Activated T-helper 9 cell treated with anti-CD3 and anti-CD28 coated beads, Interleukin-2, amount 50 U/mL, for 16 hours (primary cell): Measurements from ENCODE around the gene CHCT1.

Source experiments
- DNase-seq: peaks from one replicate; pipeline ENCODE4 v3.0.0-alpha.2; 2020; ENCODE audit warnings: low read depth

CHCT1 gene

DNA sequence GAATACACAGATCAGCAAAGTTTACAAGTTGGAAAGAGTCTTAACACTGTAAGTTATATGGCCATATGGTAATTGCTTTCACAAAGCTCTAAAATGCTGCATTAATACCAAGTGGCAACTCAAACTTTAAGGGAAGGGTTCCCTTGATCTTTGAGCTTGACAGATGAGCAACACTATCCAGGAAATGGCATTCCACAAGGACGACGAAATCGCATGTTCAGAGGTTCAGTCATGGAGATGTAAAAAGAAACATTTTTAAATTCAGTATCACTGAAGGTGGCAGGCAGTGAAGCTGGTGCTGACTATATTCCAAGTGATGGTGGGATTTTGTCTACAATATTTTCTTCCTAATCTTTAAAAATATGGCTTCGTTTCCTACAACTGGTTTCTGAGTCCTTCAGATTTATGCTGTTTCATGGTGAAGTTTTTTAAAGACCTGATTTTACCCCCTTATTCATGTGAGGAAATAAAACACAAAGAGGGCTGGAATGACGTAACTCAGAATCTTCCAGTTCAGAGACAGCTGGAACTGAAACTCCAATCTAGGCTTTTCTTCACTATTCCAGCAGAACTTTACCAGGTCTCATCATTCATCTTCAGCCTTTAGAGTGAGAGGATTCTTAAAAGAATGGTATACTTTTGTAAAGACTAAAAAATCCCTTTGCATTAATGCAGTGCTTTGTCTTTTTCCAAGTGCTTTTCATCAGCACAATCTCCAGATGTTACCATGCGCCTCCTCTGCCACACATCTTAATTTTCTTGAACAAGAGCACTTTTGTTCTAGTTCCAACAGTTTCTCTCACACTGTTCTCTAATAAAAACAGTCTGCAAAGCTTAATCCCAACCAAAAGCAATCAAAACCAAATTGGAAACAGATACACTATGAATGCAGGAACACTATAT is 20.2 kb downstream of the CHCT1 start:
- DNase-seq, result no peak

DNA sequence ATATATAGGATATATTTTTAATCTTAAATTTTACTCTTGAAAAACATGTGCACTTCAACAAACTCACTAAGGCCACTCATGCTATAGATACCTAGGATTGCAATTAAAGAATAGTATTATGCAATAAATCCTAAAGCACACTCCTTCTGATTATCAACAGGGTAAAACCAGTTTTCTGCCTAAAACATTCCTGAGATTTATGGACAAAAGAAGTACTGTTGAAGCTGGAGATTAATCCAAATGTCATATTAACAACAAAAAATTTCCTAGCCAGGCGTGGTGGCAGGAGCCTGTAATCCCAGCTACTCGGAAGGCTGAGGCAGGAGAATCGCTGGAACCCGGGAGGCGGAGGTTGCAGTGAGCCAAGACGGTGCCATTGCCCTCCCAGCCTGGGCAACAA is 21.4 kb downstream of the CHCT1 start:
- DNase-seq, result no peak

DNA sequence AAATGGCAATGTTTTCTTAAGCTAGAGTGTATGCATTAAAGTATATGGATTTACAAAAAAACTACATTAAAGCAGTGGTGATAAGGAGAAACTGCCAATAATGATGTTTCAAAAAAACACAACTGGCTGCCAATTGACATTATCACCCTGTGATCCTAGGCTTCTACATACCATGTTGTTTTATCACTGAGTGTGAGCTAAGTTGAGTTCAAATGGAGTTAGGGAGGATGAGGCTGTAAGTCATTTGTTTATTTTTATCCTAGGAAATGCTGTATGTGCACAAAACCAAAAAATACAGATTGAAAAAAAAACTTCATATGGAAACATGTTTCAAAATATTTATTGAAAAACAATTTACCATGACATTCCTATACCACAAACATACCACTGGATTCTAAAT is 22.9 kb downstream of the CHCT1 start:
- DNase-seq, result no peak

DNA sequence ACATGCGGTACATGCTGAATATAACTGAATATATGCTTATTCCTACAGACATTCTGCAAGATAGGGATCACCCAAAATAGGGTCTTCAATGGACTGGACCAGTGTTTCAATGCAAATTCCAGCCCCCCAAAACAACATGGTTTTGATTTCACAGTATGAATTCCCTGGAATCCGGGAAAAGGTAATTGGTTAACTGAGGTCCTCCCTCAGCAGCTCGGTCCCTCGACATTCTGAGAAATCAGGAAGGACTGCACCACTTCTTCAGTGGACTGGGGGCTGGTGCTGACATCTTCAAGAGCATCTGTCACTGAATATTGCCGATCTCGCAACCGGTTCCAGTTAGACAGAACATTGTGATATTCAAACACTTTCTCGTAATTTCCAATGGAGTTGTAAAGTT is 25.1 kb downstream of the CHCT1 start:
- DNase-seq, result no peak

DNA sequence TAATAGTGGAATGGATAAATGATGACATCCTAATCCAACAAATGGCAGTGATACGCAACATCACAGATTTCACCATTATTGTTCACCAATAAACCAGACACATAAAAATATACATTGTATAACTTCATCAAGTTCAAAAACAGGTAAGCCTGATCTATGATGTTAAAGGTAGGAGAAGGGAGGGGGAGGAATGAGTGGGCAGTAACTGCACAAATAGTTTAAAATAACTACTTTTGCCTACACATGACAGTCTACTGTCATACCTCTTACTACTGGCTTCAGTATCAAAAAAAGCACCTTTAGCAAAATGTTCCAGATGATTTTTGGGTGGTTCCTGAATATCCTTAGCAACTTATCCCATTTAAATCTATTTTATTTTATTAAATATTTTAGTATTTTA is 28.8 kb downstream of the CHCT1 start:
- no peak for DNase-seq

DNA sequence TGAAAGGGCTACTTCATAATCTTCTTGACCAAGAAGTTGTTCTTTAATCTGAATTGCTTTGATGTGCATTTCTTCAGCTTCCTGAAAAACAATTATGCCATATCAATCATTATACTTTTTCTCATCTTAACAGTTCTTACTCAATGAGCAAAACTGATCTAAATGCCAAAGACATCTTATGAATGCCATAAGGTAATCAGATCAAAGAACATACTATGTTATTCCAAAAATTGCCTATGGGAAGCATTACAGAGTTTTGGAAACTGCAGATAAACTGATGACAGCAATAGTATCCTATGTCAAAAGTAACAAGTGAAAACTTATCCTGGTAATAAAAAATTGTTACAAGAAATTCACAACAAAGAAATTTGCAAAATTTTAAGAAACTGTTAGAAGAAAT is 29.7 kb downstream of the CHCT1 start:
- DNase-seq, result no peak

DNA sequence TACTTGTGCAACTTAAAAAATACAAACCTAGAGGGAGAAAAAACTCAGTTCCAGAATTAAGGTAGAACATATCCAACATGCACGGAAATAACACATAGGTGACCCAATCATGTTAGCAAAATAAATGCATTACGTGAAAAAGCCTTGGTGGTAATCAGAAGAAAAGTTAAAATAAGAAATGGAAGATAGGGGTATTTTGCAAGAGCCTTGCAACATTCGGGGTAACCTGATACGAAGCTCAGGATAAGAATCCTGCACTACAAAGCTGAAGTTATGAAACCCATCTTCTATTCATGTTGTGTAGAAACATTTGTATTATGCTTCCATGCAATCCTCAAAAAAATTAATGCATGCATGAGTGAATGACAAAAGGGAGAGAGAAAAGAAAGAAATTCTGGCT is 33.1 kb downstream of the CHCT1 start:
- no peak for DNase-seq

DNA sequence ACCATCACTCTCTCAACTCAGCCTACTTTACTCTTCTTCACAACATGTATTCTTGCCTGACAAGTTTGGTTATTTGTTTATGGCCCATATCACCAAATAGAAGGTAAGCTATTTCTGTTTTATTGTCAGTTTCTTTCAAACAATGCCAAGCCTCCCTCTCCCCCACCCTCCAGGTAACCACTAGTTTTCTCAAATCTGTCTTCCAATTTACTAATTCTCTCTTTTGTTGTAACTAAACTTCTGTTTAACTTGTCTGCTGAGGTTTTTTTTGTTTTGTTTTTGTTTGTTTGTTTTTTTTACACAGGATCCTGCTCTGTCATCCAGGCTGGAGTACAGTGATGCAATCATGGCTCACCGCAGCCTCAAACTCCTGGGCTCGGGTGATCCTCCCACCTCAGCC is 34.9 kb downstream of the CHCT1 start:
- no peak for DNase-seq

DNA sequence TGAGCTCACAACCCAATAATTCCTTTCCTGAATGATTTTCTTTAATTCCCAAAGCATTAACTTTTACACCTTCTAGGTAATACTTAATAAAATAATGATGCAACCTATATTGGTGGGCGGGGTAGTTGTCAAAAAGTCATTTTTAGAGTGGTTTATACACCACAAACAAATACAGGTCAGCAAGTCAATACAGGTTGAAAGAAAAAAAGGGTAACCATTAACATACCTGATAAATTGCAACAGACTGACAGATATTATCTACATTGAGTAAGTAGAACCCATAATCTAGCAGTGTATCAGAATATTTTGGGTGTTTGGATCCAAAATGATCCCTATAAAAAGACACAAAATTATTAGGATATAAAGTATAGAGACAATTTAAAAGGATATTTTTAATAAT is 39.3 kb downstream of the CHCT1 start:
- DNase-seq, result no peak

DNA sequence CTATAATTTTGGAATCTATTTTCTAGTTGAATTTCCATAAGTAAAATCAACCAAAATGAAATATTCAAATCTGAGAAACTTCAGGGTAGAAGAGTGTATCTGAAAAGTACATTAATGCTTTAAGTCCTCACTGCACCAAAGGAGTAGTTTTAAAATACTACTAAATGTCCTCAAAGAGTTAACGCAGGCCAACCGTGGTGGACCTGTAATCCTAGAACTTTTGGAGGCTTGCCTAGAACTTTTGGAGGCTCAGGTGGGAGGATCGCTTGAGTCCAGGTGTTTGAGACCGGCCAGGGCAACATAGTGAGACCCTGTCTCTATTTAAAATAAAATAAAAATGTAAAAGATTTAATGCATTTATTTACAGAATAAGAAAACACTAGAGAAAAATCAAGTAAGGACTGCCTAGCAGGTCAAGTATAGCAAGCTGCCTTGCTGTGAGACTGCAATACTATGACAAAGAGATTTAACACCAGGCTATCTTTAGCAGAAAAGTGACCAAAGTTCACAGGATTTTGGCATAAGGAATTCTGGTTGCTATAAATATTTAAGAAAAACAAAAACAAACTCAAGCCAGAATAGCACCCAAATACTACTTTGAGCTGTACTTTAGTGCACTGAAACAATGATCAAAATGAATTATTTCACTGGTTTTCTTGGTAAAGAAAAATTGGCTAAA is 41.0 kb downstream of the CHCT1 start:
- DNase-seq, result no peak

DNA sequence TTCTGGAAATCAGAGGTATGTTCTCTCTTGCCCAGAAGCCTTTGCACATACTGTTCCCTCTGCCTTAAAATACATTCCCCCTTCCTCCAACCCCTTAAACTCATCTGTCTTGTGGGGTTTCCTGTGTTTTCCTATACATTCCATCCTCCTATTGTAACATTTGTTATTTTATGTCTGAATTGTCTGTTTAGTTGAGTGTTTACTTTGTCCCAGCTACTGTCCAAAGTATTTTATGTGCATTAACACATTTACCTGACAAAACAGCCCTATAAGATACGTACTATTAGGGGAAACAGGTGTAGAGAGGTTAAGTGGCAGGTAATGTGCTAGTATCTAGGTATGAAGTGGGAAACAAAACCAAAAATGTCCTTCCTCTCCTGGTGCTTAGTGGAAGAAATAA is 42.1 kb downstream of the CHCT1 start:
- DNase-seq, result no peak

DNA sequence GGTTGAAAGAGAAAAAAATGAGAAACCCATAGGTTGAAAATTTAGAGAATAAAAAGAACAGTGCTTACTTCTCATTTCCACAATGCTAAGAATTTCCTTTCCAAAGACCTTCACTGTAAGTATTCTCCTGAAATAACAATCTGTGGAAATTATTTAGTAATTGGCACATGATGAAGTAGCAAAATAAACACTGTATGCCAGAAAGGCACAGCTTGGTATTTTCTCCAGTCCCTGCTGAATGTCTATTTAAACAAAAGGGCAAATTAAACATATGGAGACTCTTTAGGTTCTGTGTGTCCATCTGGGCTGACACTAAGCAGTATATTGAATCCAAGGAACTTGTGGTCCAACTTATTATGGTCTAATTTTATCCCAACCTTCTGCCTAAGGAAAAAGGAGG is 46.1 kb downstream of the CHCT1 start:
- no peak for DNase-seq

DNA sequence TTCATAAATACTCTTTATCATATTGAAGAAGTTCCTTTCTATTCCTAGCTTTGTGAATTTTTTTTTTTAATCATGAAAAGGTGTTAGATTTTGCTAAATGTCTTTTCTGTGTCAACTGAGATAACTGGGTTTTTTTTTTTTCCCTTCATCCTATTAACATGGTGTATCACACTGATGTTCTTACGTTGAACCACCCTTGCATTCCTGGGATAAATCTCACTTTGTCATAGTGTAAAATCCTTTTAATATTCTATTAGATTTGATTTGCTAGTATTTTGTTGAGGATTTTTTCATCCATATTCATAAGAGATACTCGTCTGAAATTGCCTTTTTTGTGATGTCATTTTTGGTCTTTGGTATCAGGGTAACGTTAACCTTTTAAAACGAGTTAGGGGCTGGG is 49.2 kb downstream of the CHCT1 start:
- DNase-seq, result no peak

DNA sequence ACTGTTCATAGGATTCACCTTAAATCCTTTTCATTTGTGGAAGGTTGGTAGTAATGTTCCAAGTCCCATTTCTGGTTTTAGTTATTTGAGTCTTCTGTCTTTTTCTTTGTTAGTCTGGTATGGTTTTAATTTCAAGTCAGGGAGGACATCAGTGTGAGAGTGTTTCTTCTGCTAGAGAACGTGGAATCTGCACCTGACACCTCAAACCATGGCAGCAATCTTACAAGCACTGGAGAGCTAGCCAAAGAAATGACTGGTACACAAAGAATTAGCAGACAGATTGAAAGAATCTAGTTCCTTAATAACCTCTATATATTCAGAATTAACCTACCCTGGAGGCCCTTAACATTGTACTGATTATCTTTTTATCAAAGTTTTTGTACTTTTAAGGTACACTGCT is 50.2 kb downstream of the CHCT1 start:
- no peak for DNase-seq

DNA sequence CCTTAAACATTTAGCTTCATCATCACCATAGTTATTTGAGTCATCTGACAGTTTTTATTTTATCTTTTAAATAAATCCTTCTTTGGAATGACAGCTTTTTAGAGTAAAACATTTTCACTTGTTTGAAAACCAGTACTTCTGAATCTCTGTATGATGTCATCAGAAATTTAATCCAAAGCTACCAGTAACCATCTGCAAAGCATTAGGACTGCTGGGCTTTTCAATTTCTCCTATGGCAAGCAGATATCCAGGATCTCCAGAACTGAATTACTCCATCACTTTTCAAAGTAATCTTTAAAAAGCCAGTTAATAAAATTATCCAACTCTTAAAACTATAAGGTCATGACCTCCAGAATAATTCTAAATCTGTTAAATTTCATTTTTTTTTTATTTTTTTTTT is 51.5 kb downstream of the CHCT1 start:
- no peak for DNase-seq
